Stimulated activated CD8-positive, alpha-beta memory T cell treated with anti-CD3 and anti-CD28 coated beads, Interleukin-15, amount 100 ng/mL, for 1 hour (primary cell): ENCODE data around the gene LINC00237.

Source experiments
- DNase-seq: peaks from one replicate; pipeline ENCODE4 v3.0.0-alpha.2; 2020; ENCODE audit warnings: low read depth

Gene LINC00237

DNA sequence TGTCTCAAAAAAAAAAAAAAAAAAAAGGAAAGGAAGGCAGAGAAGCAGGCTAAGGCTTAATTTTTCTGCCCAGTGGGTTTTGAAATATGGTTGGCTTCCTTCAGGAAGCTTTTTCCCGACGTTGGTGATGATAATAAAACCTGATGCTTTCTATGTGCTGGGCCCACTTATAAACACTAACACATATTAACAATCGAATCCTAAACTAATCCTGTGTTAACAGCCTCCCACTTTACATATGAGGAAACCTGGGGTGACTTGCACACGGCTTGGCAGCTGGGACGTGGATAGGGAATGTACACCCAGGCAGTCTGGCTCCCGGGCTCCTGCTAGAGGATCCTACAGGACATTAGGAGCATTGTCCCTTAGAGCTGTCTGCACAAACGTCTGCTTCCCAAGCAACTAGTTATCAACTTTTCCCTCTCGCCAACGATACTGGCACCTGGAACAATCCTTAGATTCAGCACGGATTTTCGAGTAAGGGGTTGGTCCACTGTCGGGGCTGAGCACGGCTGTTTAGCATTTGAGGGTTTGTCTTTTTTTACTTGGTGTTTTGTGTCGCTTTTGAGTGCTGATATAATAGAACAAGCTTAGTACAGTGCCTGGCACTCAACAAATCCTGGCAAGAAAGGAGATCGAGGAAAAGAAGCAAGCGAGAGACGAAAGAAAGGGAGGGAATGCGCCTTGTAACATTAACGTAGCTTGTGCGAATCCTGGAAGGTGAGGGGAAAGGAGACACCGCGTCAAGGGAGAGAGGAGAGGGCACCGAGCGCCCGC lies 19.1 kb upstream of the LINC00237 start:
- DNase-seq: no peak

GRCh38 chr20:21124190-21124589 lies 18.0 kb upstream of the LINC00237 start:
- DNase-seq: no peak

- DNase-seq: no peak
These were observed 12.6 kb upstream of the LINC00237 start for GRCh38 chr20:21118782-21119181.

DNA sequence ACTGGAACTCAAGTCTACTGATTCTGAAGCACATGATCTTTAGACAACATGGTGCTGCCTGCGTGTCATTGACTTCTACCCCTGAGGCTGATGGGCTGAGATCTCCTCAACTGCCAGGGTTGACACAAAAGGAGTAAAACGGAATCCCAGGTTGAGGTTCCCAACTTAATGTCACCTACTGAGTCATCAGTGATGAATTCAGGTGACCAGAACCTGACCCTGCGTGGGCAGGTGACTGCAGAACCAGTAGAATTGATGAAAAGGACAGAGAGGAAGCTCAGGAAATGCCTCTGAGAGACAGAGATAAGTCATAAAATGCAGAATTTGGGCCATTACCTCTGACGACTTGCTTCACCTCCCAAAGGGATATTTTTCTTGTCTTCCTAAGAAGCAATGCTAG lies 12.0 kb upstream of the LINC00237 start:
- no peak for DNase-seq

DNA sequence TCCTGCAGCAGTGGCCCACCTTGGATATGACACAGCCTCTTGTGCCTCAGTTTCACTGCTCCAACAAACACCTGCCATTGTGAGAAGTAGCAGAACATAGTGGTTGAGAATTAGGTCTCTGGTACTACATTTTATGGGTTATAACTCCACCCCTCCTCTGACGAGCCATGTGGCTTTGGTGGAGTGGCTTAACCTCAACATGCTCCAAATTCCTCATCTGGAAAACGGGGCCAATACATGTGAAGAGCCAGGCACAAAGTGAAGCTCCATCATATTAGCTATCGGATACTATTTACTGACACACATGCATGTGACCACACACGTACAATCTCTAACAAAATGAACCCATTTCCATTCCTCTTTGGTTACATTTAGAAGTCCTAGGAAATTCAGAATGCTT lies 11.4 kb upstream of the LINC00237 start:
- no peak for DNase-seq

GRCh38 chr20:21114584-21114983 lies 8.4 kb upstream of the LINC00237 start:
- no peak for DNase-seq

DNA sequence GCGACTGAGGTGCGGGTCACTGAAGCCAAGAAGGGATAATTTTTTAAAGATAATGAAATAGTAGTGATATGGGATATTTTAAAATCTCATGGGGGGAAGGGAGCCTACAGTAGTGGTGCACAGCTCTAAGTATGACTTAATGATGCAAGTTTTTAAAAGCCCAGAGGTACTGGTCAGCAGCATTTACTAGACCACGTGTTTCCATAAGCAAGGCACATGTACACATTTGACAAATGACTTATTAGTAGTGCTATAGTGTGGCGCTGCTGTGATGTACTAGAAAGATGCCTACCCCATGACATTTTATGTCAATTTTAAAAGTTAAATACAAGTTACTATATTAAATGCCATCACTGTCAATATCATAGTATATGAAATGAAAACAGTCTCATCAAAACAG lies 7.5 kb upstream of the LINC00237 start:
- DNase-seq: no peak

DNA sequence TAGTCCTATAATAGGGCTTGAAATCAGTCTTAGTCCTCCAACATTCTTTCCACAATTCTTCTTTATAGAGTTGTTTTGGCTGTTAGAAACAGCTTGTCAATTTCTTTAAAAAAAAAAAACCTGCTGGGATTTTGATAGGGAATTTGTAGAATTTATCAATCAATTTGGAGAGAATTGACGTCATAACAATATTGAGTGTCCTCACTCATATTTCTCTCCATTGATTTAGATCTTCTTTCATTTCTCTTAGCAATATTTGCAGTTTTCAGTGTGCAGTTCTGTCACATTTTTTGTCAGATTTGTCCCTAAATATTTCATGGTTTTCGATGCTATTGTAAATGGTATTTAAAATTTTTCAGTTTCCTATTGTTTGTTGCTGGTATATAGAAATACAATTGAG lies 5.3 kb upstream of the LINC00237 start:
- no peak for DNase-seq

GRCh38 chr20:21110811-21111210 lies 4.7 kb upstream of the LINC00237 start:
- DNase-seq: no peak

GRCh38 chr20:21109144-21109543 lies 3.0 kb upstream of the LINC00237 start:
- no peak for DNase-seq

DNA sequence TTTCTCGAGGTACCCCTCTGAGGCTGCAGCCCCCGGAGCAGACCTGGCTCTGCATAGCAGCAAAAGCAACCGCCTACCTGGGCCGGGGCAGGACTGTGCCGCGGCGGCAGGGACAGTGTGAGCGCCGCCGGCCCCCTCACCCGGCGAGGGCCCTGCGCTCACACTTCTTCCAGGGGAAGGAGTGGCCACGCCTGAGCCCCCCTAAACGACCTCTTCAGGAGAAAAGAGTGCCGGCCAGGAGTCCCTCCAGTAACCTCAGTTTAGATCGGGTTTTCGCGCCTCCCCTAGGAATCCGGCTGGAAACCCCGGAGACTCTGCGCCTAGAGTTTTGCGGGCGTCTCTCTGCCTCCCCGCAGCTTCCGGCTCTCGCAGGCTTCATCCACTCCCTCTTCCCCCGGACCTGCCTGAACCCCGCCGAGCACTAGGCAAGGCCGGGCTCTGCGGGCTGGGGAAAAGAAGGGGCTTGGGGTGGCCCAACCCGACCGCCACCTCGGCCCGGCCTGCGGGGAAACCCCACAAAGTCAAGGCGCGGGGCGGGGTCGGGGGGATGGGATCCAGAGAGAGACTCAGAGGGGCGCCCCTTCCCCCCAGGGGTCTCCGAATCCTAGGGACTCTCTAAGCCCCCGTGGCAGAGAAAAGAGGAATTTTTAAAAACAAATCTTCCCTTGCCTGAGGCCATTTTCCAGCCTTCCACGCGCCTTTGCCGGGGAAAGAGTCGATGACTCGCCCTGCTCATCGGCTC lies 558 bp downstream of the LINC00237 start:
- no peak for DNase-seq

- no peak for DNase-seq
These were observed 1.2 kb downstream of the LINC00237 start for GRCh38 chr20:21104921-21105320.

GRCh38 chr20:21104466-21104761 lies 1.7 kb downstream of the LINC00237 start:
- DNase-seq: no peak

- no peak for DNase-seq
These were observed 2.3 kb downstream of the LINC00237 start for GRCh38 chr20:21103582-21104465.

GRCh38 chr20:21102603-21103311 lies 3.4 kb downstream of the LINC00237 start:
- DNase-seq: no peak

GRCh38 chr20:21101932-21102575 lies 4.1 kb downstream of the LINC00237 start:
- no peak for DNase-seq

- DNase-seq: no peak
These were observed 4.7 kb downstream of the LINC00237 start for GRCh38 chr20:21101453-21101931.

DNA sequence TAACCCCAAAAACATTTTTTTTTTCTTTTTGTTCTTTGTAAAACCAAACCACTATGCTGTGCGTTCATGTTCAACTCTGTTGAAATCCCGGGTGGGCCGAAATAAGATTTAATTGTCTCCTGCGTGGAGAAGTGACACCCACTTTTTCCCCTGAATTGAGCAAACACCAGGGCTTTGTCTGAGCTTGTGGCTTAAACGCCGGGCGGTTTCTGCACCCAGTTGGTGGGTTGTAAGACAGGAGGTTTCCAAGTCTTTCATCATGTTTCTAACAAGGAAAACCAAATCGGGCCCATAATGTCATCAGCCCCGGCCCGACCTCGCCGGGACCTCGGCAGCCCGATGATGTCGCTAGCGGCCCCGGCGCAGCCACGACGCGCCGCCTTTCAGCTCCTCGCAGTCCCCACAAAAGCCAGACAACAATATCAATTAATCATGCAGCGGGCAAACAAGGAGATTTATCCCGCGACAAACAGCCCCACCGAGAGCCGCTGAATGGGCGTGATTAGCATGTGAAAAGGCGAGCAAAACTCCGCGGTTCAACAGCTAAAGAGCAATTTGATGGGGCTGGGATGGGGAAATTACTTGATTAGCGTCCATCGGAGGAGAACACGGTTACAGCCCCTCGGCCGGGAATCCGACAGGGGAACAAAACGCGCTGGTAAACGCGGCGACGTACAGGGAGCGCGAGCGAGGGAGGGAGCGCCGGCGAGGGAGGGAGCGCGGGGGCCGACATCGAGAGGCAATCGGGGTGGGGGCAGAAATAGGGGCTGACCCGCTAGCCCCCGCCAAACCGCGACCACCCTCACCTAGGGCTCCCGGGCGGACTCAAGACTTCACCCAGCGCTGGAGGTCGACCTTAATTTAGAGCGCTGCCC lies 5.3 kb downstream of the LINC00237 start:
- DNase-seq: no peak

DNA sequence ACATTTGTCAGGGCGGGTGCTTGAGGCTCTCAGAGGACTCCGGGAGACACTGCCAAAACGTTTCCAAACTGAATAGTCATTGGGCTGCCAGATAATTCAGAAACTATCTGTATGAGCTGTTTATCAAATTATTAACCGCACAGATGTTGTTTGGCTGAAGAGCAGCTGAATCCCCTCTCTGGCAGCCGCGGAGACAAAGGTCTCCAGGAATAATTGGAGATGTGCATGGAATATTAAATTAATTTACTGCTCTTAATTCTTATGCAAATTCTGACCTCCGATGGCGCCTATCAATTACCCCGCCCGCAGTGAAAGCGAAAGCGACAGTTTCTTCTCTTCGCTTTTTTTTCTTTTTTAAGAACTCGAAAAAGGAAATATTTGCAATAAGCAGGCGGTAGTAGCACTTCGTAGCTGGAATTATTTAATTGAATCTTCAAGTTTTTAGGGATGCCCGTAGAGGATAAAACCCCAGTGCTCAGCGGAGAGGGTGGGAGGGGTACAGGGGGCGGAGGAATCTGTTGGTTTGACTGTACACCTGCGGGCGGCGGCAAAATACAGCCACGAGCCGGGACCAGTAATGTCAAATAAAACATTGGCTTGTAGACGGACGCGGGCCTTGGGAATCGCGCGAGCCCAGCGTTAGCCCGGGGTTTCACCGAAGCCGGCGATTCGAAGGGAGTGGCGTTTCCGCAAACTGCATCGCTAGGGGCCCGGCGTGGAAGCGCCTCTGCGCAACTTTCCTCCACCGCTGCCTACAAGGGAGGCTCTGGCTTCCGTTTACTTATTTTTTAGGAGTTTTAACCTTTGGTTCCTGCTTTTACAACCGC lies 6.2 kb downstream of the LINC00237 start:
- DNase-seq: no peak
